Osteocyte (in vitro differentiated cells): ENCODE measurements around the gene NEMP1. TPM values are rescaled to one million over a fixed set of nuclear protein-coding genes. Genes with fewer than 3 reads are reported as not detected.

Experiments used
- DNase-seq: peaks from one replicate; pipeline ENCODE4 v3.0.0; 2021; ENCODE audit warnings: mixed read lengths; ENCODE audit not compliant: unreplicated experiment; ENCODE audit errors: extremely low spot score
- H3K27ac Mint-ChIP-seq: one replicate; pipeline ENCODE4 v1.8.0; 2021; ENCODE audit warnings: mild to moderate bottlenecking, mixed read lengths; ENCODE audit not compliant: unreplicated experiment
- H3K27me3 Mint-ChIP-seq: one replicate; pipeline ENCODE4 v1.8.0; 2021; ENCODE audit warnings: mixed read lengths; ENCODE audit not compliant: unreplicated experiment
- H3K36me3 Mint-ChIP-seq: one replicate; pipeline ENCODE4 v1.8.0; 2021; ENCODE audit warnings: mixed read lengths; ENCODE audit not compliant: unreplicated experiment
- H3K4me1 Mint-ChIP-seq: one replicate; pipeline ENCODE4 v1.8.0; 2021; ENCODE audit warnings: mixed read lengths; ENCODE audit not compliant: unreplicated experiment
- H3K4me3 Mint-ChIP-seq: one replicate; pipeline ENCODE4 v1.8.0; 2021; ENCODE audit warnings: mild to moderate bottlenecking, moderate library complexity, mixed read lengths; ENCODE audit not compliant: unreplicated experiment
- H3K9me3 Mint-ChIP-seq: one replicate; pipeline ENCODE4 v1.8.0; 2021; ENCODE audit warnings: mixed read lengths; ENCODE audit not compliant: unreplicated experiment
- total RNA-seq: library from RNA; stranded (reverse); gene quantifications from 2 replicates; pipeline ENCODE4 v1.2.1, GENCODE V29; 2021
- TF ChIP-seq, protein P1 (sequence below): fragments of 200-600 bp; sonication (generic); IDR thresholded peaks from 2 replicates; pipeline ENCODE4 v1.5.0; 2021; ENCODE audit warnings: antibody characterized with exemption, mild to moderate bottlenecking, moderate library complexity

Gene NEMP1
- total RNA-seq, 1 donor from 2014 or later = 12.1 TPM

DNA sequence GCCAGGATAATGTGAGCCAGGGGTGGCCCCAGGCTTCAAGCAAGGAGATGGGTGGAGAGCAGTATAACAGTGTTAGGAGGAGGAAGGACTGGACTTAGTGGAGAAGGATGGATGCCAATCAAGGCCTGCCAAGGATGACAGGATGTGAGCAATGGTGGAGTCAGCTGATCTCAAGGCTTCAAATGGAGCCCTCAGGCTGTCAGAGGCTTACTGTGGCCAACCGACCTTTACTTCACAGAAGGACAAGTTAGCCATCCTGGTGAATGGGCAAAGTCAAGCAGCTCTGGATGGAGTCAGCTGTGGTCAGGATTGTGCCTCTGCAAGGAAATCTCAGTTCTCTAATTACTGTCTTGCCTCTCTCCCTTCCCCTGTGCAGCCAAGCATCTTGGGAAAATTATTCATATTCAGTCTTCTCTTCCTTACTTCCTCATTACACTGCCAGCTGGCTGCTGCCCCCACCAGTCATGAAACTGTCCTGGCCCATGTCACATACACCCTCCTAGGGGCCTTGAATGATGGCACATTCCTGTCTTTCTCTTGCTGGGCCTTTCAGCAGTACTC lies 40.2 kb upstream of the NEMP1 start:
- peaks cover 17% of the 10 kb centered on the region for H3K4me1 Mint-ChIP-seq
- TF ChIP-seq, protein P1, sequence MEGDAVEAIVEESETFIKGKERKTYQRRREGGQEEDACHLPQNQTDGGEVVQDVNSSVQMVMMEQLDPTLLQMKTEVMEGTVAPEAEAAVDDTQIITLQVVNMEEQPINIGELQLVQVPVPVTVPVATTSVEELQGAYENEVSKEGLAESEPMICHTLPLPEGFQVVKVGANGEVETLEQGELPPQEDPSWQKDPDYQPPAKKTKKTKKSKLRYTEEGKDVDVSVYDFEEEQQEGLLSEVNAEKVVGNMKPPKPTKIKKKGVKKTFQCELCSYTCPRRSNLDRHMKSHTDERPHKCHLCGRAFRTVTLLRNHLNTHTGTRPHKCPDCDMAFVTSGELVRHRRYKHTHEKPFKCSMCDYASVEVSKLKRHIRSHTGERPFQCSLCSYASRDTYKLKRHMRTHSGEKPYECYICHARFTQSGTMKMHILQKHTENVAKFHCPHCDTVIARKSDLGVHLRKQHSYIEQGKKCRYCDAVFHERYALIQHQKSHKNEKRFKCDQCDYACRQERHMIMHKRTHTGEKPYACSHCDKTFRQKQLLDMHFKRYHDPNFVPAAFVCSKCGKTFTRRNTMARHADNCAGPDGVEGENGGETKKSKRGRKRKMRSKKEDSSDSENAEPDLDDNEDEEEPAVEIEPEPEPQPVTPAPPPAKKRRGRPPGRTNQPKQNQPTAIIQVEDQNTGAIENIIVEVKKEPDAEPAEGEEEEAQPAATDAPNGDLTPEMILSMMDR = no peak
- no peaks in the 10 kb centered on the region for H3K9me3 Mint-ChIP-seq
- no peak overlapping the region for H3K4me3 Mint-ChIP-seq
- H3K27me3 Mint-ChIP-seq = no peaks in the 10 kb centered on the region
- no peak for DNase-seq
- peak overlapping the region; percentile 65 for H3K27ac Mint-ChIP-seq
- no peaks in the 10 kb centered on the region for H3K36me3 Mint-ChIP-seq

- Mint-ChIP-seq H3K27me3 (no peaks in the 10 kb centered on the region), H3K27ac (no peak overlapping the region), H3K36me3 (no peaks in the 10 kb centered on the region), H3K9me3 (no peaks in the 10 kb centered on the region), H3K4me3 (no peak overlapping the region), H3K4me1 (peaks cover 29% of the 10 kb centered on the region)
- TF ChIP-seq, protein P1 = no peak
- no peak for DNase-seq
These were observed 38.1 kb upstream of the NEMP1 start for GRCh38 chr12:57116580-57117281.

DNA sequence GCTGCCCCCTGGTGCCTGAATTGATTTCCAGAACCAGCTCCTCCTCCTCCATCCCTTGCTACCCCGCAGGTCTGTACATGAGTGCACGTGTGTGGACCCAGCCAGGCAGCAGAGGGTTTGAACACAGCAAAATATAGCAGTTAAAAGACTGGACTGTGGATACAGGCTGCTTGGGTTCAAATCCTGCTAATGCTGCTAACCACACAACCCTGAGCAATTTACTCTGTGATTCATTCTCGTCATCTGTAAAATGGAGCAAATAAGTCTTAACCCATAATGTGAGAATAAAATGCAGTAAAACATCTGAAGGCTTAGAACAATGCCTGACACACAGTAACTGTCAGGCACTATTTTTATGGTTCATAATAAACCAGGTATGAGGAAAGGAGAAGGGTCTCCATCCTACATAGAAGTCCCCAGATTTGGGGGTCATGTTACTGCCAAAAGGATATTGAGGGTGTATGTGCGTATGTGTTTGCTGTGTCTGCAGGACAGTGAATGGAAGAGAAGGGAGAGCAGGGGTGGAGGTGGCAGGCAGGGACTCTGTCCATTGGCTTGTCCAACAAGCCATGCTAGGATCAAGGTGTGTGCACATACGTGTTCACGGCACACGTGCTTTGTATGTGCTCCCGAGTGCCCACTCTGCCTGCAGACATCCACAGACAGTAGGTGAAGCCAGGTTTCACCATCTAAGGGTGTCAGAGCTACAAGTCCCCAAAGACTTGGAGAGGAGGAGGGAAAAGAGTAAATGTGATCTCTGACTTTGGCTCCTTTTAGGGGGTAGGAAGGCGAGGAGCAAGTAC lies 34.1 kb upstream of the NEMP1 start:
- H3K27ac Mint-ChIP-seq = peak overlapping the region; percentile 99

GRCh38 chr12:57111031-57111734 lies 32.6 kb upstream of the NEMP1 start, which contains the start of gene STAT6:
STAT6 (minus strand) TSS chr12:57111362; CDS start chr12:57108278, 3,084 bp downstream.
- H3K4me1 Mint-ChIP-seq = peaks cover 41% of the 10 kb centered on the region
- no peaks in the 10 kb centered on the region for H3K9me3 Mint-ChIP-seq
- TF ChIP-seq, protein P1 = no peak
- H3K36me3 Mint-ChIP-seq = peaks cover 10% of the 10 kb centered on the region
- H3K27ac Mint-ChIP-seq = peak within 1 kb of the TSS; percentile 99
- peak; percentile 90 for DNase-seq
- H3K27me3 Mint-ChIP-seq = no peaks in the 10 kb centered on the region
- H3K4me3 Mint-ChIP-seq = peak within 1 kb of the TSS; percentile 91

More for the DNA sequence above, 34.1 kb upstream of the NEMP1 start:
- Mint-ChIP-seq H3K9me3 (no peaks in the 10 kb centered on the region), H3K36me3 (no peaks in the 10 kb centered on the region), H3K4me3 (peak overlapping the region; percentile 91), H3K27me3 (no peaks in the 10 kb centered on the region), H3K4me1 (peaks cover 39% of the 10 kb centered on the region)
- no peak for DNase-seq
- TF ChIP-seq, protein P1 = no peak
